ENCODE results near the gene PRSS33. TPM values are rescaled to one million over a fixed set of nuclear protein-coding genes. Genes with fewer than 3 reads are reported as not detected.

The PRSS33 gene
- total RNA-seq, 4 donors from 2014 or later: not detected

DNA sequence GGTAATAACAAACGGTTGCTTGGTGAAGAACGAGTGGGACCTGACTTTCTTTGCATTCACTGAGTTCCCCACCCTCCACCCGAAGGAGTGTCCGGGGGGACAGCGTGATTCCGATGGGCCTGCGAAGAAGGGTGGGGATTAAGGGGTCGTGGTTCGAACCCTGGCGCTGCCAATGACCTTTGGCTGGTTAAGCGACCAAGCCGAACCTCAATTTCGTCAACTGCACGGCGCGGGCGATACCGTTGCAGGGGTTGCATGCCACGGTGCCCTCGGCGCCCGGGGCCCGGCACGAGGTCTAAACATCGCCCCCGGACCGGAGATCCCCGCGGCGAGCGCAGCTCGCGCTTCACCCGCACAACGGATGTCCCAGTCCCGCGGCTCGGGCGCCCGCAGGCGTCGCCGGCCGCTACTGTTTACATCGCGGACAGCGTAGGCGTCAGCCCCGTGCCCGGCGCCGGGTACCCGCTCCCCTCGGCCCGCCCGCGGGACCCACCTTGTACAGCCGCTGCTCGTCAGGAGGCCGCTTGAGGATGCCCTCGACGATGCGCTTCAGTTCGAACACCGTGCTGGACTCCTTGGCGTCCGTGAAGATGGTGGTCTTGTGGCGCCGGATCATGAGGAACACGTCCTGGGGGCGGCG lies 10.7 kb downstream of the PRSS33 start:
- Histone ChIP-seq H3K4me3 (peak overlapping the region; percentile 96 to 100 (median 98)), H3K4me1 (peaks cover 0 to 67% (median 25%) of the 10 kb centered on the region in 4 donors), H3K27me3 (no peaks in the 10 kb centered on the region), H3K36me3 (peaks cover 0 to 30% (median 4%) of the 10 kb centered on the region in 3 donors), H3K27ac (peak overlapping the region; percentile 71 to 100 (median 88)), H3K9me3 (no peaks in the 10 kb centered on the region)
- TF ChIP-seq EP300 (IDR thresholded peaks at IDR 0.05) (no peak), POLR2A (IDR thresholded peaks at IDR 0.05) (no peak)
- no peak for DNase-seq (ENCODE audit: low spot score in 2 of 2)
- 1% methylated on average over 48 to 59 of the region's 72 CpGs for WGBS, 2 donors

DNA sequence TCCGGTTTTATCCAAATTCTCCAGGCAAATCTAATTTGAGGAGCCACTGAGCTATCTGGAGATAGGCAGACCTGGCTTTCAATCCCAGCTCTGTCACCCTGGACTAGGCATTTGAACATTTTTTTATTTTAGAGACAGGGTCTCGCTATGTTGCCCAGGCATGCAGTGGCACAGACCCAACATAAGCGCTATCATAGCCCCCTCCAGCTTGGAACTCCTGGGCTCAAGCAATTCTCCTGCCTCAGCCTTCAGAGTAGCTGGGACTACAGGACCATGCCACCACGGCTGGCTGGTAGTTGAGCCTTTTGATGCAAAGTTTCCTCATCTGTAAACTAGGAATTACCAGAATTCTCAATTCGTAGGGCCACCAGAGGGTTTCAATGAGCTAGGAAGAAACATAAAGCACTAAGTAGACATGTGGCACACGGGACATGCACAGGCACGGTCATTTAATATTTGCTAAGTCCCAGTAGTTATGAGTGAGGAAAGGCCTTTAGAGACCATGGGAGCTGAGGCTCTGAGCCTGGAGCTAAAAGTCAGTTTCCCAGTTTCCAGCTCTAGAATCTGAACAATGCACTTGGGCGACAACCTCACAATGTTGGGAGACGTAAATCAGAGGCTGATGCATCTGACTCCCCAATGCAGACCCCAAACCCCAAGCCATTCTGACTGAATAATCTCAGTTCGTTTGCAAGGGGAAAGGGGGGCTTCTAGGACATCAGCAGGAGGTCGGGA lies 11.4 kb downstream of the PRSS33 start:
- WGBS, 2 donors: 38 to 45% methylated on average over 11 of the region's 11 CpGs
- Histone ChIP-seq H3K36me3 (peaks cover 0 to 37% (median 11%) of the 10 kb centered on the region in 3 donors), H3K4me1 (peaks cover 0 to 74% (median 27%) of the 10 kb centered on the region in 4 donors), H3K4me3 (peak overlapping the region; percentile 96 to 100 (median 98)), H3K27me3 (no peaks in the 10 kb centered on the region), H3K27ac (peak overlapping the region; percentile 5 to 100 (median 88)), H3K9me3 (no peaks in the 10 kb centered on the region)
- DNase-seq (ENCODE audit: low spot score in 2 of 2): no peak
- no peak for TF ChIP-seq POLR2A (IDR thresholded peaks at IDR 0.05)
- no peak for TF ChIP-seq EP300 (IDR thresholded peaks at IDR 0.05)
- TF ChIP-seq, protein P1, sequence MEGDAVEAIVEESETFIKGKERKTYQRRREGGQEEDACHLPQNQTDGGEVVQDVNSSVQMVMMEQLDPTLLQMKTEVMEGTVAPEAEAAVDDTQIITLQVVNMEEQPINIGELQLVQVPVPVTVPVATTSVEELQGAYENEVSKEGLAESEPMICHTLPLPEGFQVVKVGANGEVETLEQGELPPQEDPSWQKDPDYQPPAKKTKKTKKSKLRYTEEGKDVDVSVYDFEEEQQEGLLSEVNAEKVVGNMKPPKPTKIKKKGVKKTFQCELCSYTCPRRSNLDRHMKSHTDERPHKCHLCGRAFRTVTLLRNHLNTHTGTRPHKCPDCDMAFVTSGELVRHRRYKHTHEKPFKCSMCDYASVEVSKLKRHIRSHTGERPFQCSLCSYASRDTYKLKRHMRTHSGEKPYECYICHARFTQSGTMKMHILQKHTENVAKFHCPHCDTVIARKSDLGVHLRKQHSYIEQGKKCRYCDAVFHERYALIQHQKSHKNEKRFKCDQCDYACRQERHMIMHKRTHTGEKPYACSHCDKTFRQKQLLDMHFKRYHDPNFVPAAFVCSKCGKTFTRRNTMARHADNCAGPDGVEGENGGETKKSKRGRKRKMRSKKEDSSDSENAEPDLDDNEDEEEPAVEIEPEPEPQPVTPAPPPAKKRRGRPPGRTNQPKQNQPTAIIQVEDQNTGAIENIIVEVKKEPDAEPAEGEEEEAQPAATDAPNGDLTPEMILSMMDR (IDR thresholded peaks at IDR 0.05): no peak

DNA sequence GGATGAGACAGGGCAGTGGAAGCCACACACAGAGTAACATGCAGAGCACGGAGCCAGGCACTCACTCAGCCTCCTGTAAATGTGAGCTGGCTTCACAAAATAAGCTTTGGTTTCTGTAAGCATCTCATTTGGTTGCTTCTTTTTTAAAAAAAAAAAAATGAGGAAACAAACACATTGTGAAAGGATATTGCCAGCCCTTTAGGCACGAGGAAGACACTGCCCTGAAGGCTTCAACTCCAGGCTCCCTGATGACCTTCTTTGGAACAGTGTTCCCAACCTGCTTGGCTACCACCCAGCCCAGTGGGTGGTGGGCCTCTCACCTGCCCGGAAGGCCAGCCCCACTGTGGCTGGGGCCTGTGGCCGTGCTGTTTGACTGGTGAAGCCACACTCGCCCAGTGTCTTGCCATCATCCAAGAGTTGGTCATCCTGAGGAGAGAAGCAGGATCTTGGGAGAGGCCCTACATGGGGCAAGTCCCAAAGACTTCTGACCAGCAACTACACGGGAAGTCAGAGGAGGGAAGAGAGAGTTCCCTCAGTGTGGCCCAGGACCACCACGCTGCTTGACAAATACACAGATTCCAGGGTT lies 12.1 kb downstream of the PRSS33 start:
- TF ChIP-seq EP300 (IDR thresholded peaks at IDR 0.05) (no peak), POLR2A (IDR thresholded peaks at IDR 0.05) (no peak)
- TF ChIP-seq, protein P1 (IDR thresholded peaks at IDR 0.05): no peak
- peak overlapping the region in 1 of 4 donors; percentile 97 for H3K4me3 ChIP-seq
- H3K4me1 ChIP-seq: peaks cover 0 to 81% (median 29%) of the 10 kb centered on the region in 4 donors
- DNase-seq (ENCODE audit: low spot score in 2 of 2): no peak
- H3K9me3 ChIP-seq: no peaks in the 10 kb centered on the region
- peaks cover 2 to 44% (median 18%) of the 10 kb centered on the region in 3 donors for H3K36me3 ChIP-seq
- peak overlapping the region; percentile 5 to 100 (median 62) for H3K27ac ChIP-seq
- WGBS, 2 donors: 61 to 64% methylated on average over 7 of the region's 7 CpGs
- H3K27me3 ChIP-seq: no peaks in the 10 kb centered on the region

DNA sequence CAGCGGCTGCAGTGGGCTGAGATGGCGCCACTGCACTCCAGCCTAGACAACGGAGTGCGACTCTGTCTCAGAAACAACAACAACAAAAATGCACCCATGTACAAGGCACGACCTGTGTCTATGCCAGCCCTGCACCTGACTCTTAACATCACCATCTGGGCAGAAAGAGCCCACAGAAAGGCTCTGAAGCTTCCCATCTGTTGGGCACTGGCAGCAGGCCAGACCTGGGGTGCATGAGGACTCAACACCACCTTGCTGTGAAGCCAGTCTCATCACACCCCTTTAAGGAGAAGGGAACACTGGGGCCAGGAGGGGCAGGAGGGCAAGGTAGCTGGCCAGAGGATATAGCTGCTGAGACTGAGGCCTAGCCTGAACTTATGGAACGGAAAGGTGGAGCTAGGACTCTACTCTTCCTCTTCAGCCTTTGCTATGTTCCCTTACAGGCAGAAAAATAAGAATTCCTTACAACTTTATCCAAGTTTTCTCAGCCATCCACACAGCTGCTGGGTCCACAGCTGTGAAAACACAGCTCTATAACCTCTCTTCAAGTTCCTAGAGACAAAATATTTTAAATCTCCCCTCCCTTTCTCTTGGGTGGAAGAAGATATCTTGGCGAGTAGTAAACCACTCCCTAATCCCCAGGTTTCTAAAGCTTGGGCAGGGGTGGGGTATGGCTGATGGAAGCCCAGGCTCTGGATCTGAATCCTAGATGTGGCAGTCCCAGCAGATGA lies 13.0 kb downstream of the PRSS33 start:
- H3K4me1 ChIP-seq: peaks cover 0 to 84% (median 30%) of the 10 kb centered on the region in 4 donors
- 70 to 82% methylated on average over 6 to 7 of the region's 7 CpGs for WGBS, 2 donors
- peak overlapping the region; percentile 3 to 100 (median 48) for H3K27ac ChIP-seq
- H3K9me3 ChIP-seq: no peaks in the 10 kb centered on the region
- no peak overlapping the region for H3K4me3 ChIP-seq
- DNase-seq (ENCODE audit: low spot score in 2 of 2): no peak
- H3K27me3 ChIP-seq: no peaks in the 10 kb centered on the region
- H3K36me3 ChIP-seq: peaks cover 2 to 53% (median 25%) of the 10 kb centered on the region in 3 donors
- TF ChIP-seq EP300 (IDR thresholded peaks at IDR 0.05) (no peak), POLR2A (IDR thresholded peaks at IDR 0.05) (no peak)
- TF ChIP-seq, protein P1 (IDR thresholded peaks at IDR 0.05): no peak
